Measurements from ENCODE around the gene SLC22A23.
A peak's percentile ranks its signal among the peaks of the same experiment; 100 is the strongest.

SLC22A23 gene

DNA sequence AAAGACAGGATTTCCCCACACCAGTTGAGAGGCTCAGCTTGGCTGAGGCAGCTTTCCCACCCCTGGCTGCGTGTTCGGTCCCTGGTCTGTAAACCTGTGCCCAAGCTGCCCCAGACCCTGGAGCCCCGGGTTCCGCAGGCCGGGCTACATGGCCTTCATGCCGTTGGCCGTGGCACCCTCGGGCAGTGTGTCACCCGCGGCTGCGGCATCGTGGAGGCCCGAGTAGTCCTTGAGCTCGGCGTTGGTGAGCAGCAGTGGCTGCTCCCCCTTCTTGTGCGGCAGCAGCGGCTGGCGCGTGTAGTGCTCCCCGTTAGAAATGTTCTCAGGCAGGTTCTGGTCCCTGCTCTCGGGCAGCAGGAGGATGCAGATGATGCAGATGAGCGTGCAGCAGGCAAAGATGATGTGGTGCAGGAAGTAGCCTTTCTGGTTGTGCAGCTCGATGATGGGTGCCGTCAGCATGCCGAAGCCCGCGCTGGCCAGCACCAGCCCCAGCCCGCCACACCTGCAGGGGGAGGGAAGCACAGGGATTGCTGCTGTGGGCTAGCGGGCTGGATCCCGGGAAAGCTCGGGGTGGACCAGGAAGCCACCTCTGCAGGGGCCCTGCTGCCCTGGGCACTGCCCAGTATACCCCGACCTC, 183.8 kb downstream of the SLC22A23 start:
- DNase-seq (ENCODE audit: low read depth, low spot score) = no peak
- Histone ChIP-seq H3K36me3 (ENCODE audit: insufficient read depth, insufficient read length, low read length) (peaks cover 60% of the 10 kb centered on the region), H3K4me3 (ENCODE audit: insufficient read length, low read depth) (no peak overlapping the region), H3K9ac (ENCODE audit: insufficient read length, low read depth) (peak overlapping the region; percentile 21), H3K9me3 (ENCODE audit: insufficient read depth, low read length) (no peaks in the 10 kb centered on the region), H3K27me3 (ENCODE audit: insufficient read depth, insufficient read length) (no peaks in the 10 kb centered on the region), H3K4me1 (ENCODE audit: insufficient read depth, insufficient read length) (peaks cover 7% of the 10 kb centered on the region)
- TF ChIP-seq ZNF274 (IDR thresholded peaks at IDR 0.05; ENCODE audit: low read depth, low read length) (no peak), SUZ12 (IDR thresholded peaks at IDR 0.05; ENCODE audit: extremely low read depth, insufficient read depth, insufficient read length) (no peak), YY1 (IDR thresholded peaks at IDR 0.05; ENCODE audit: insufficient read depth, insufficient read length) (no peak)

DNA sequence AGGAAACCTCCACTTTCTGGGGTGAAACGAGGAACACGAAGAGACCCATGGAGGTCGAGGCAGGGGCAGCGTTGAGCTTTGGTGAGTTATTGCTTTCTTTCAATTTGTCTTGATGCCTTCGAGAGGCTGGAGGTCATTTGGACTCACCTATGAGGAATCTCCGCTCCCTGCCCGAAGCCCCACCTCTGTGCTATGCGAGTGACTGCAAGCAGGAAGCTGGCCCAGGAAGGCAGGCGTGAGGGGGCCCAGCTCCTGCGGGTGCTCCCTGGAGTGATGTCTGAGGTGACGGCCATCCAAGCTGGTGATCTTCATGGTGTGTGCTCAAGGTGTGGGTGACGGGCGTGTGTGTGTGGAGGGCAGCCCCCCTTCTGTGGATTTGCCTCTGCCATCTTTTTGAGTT, 185.1 kb downstream of the SLC22A23 start:
- H3K4me3 ChIP-seq (ENCODE audit: insufficient read length, low read depth) = no peak overlapping the region
- DNase-seq (ENCODE audit: low read depth, low spot score) = no peak
- peaks cover 5% of the 10 kb centered on the region for H3K4me1 ChIP-seq (ENCODE audit: insufficient read depth, insufficient read length)
- H3K9ac ChIP-seq (ENCODE audit: insufficient read length, low read depth) = no peak overlapping the region
- no peaks in the 10 kb centered on the region for H3K27me3 ChIP-seq (ENCODE audit: insufficient read depth, insufficient read length)
- H3K36me3 ChIP-seq (ENCODE audit: insufficient read depth, insufficient read length, low read length) = peaks cover 63% of the 10 kb centered on the region
- TF ChIP-seq ZNF274 (IDR thresholded peaks at IDR 0.05; ENCODE audit: low read depth, low read length) (no peak), YY1 (IDR thresholded peaks at IDR 0.05; ENCODE audit: insufficient read depth, insufficient read length) (no peak), SUZ12 (IDR thresholded peaks at IDR 0.05; ENCODE audit: extremely low read depth, insufficient read depth, insufficient read length) (no peak)
- no peaks in the 10 kb centered on the region for H3K9me3 ChIP-seq (ENCODE audit: insufficient read depth, low read length)

DNA sequence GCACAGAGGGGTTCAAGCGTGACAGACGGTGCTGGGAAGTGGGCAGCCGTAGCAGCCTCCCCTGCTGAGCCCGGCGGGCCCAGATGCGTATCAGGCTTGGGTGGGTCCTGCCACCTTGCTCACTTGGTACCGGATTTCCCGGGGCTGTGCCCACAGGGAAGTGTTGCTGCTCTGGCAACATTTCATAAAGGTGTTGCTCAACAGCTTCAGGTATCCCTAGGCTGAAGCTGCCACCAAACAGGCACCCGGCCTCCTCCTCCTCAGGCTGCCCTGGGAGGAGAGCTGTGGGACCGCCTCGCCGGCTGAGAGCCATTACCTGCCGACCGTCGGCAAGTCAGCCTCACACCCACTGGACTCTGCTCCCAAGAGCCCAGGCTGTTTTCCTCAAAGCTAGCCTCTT, 186.6 kb downstream of the SLC22A23 start:
- DNase-seq (ENCODE audit: low read depth, low spot score) = no peak
- Histone ChIP-seq H3K4me3 (ENCODE audit: insufficient read length, low read depth) (no peak overlapping the region), H3K27me3 (ENCODE audit: insufficient read depth, insufficient read length) (no peaks in the 10 kb centered on the region), H3K4me1 (ENCODE audit: insufficient read depth, insufficient read length) (peaks cover 5% of the 10 kb centered on the region), H3K9me3 (ENCODE audit: insufficient read depth, low read length) (no peaks in the 10 kb centered on the region), H3K36me3 (ENCODE audit: insufficient read depth, insufficient read length, low read length) (peaks cover 75% of the 10 kb centered on the region), H3K9ac (ENCODE audit: insufficient read length, low read depth) (no peak overlapping the region)
- TF ChIP-seq SUZ12 (IDR thresholded peaks at IDR 0.05; ENCODE audit: extremely low read depth, insufficient read depth, insufficient read length) (no peak), YY1 (IDR thresholded peaks at IDR 0.05; ENCODE audit: insufficient read depth, insufficient read length) (no peak), ZNF274 (IDR thresholded peaks at IDR 0.05; ENCODE audit: low read depth, low read length) (no peak)

DNA sequence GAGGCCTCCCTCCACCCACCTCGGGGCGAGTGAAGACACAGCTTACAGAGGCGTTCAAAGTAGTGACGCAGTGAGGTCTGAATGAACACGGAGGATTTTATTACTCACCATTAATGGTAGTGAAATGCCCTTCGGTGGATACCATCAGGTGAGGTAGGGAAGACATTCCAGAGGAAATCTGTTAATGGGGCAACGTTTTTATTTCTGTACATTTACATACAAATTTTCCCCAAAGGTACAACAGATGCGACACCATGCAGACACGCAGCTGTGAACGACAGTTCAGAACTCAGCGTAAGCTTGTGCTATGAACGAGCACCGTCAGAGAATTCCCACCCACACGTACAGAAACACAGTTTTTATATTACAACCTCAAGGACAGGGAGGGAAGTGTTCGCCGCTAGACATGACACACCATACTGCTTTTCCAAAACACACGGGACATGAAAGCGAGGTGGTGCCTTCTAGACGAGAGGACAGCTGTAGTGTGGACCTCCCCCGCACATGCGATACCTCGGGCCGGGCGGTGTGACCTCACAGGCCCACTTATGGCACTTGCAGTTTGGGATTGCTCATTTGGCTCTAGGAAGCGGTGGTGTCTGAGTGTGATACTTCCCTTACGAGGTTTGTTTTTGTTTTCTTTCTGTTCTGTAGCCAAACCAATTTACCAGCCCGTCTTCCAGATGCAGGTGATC, 187.4 kb downstream of the SLC22A23 start:
- H3K9me3 ChIP-seq (ENCODE audit: insufficient read depth, low read length) = no peaks in the 10 kb centered on the region
- H3K36me3 ChIP-seq (ENCODE audit: insufficient read depth, insufficient read length, low read length) = peaks cover 79% of the 10 kb centered on the region
- H3K4me3 ChIP-seq (ENCODE audit: insufficient read length, low read depth) = no peak overlapping the region
- DNase-seq (ENCODE audit: low read depth, low spot score) = no peak
- peaks cover 5% of the 10 kb centered on the region for H3K4me1 ChIP-seq (ENCODE audit: insufficient read depth, insufficient read length)
- H3K9ac ChIP-seq (ENCODE audit: insufficient read length, low read depth) = no peak overlapping the region
- H3K27me3 ChIP-seq (ENCODE audit: insufficient read depth, insufficient read length) = no peaks in the 10 kb centered on the region
- TF ChIP-seq SUZ12 (IDR thresholded peaks at IDR 0.05; ENCODE audit: extremely low read depth, insufficient read depth, insufficient read length) (no peak), YY1 (IDR thresholded peaks at IDR 0.05; ENCODE audit: insufficient read depth, insufficient read length) (no peak), ZNF274 (IDR thresholded peaks at IDR 0.05; ENCODE audit: low read depth, low read length) (no peak)

DNA sequence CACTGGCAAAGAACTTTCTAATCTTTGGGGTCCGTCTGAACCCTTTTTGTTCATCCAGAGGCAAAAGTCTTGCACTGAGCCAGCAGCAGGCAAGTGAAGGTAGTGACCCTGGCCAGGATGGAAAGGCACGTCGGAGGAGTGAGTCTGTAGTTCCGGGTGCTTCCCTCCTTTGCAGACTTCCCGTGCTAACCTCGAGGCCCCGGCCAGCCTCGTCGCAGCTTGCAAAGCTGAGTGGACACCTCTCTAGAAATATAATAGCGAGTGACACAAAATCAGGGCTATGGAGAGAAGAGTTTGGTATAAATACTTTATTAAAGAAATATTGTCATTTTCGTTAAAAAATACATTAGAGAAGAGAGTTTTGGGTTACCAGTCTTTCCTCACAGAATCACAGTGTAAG, 188.2 kb downstream of the SLC22A23 start:
- DNase-seq (ENCODE audit: low read depth, low spot score) = no peak
- Histone ChIP-seq H3K9ac (ENCODE audit: insufficient read length, low read depth) (no peak overlapping the region), H3K9me3 (ENCODE audit: insufficient read depth, low read length) (no peaks in the 10 kb centered on the region), H3K4me1 (ENCODE audit: insufficient read depth, insufficient read length) (peaks cover 5% of the 10 kb centered on the region), H3K4me3 (ENCODE audit: insufficient read length, low read depth) (no peak overlapping the region), H3K36me3 (ENCODE audit: insufficient read depth, insufficient read length, low read length) (peaks cover 83% of the 10 kb centered on the region), H3K27me3 (ENCODE audit: insufficient read depth, insufficient read length) (no peaks in the 10 kb centered on the region)
- TF ChIP-seq YY1 (IDR thresholded peaks at IDR 0.05; ENCODE audit: insufficient read depth, insufficient read length) (no peak), ZNF274 (IDR thresholded peaks at IDR 0.05; ENCODE audit: low read depth, low read length) (no peak), SUZ12 (IDR thresholded peaks at IDR 0.05; ENCODE audit: extremely low read depth, insufficient read depth, insufficient read length) (no peak)

DNA sequence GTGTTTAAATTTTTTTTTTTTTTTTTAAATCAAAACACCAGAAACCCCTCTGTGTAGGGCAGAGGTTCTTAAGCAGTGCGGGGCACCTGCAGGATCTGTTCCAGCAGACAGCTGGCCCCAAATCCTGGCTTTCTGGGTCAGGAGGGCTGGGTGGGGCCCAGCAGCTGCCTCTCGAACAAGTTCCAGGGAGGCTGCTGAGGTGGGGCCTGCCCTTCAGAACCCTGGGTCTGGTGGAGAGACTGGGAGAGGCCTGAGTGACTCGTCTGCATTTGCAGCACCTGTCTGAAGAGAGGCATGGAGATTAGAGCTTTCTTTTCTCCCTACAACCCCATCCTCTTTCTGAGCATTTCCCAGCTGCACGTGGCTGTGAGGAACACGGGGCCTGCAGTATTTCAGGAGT, 189.7 kb downstream of the SLC22A23 start:
- Histone ChIP-seq H3K4me3 (ENCODE audit: insufficient read length, low read depth) (no peak overlapping the region), H3K9ac (ENCODE audit: insufficient read length, low read depth) (no peak overlapping the region), H3K36me3 (ENCODE audit: insufficient read depth, insufficient read length, low read length) (peaks cover 81% of the 10 kb centered on the region), H3K9me3 (ENCODE audit: insufficient read depth, low read length) (no peaks in the 10 kb centered on the region), H3K27me3 (ENCODE audit: insufficient read depth, insufficient read length) (no peaks in the 10 kb centered on the region), H3K4me1 (ENCODE audit: insufficient read depth, insufficient read length) (peaks cover 5% of the 10 kb centered on the region)
- DNase-seq (ENCODE audit: low read depth, low spot score) = no peak
- TF ChIP-seq YY1 (IDR thresholded peaks at IDR 0.05; ENCODE audit: insufficient read depth, insufficient read length) (no peak), SUZ12 (IDR thresholded peaks at IDR 0.05; ENCODE audit: extremely low read depth, insufficient read depth, insufficient read length) (no peak), ZNF274 (IDR thresholded peaks at IDR 0.05; ENCODE audit: low read depth, low read length) (no peak)

DNA sequence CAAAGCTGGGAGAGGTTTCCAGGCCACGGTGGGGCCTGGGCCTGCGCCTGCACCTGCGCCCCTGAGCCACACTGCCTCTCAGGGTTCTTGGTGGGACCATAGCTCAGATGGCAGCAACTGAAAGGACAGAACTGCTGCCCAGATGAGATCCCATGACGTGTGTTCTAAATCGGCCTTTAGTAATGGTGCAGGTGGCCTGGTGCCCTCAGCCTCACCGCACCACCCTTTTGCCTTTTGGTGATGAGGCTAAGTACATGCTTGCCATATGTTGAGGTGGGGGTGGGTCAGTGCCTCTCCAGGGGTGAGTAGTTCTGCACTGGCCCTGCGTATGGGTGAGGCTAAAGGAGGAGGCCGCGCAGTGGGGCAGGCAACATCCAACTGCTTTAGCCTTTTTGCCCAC, 190.7 kb downstream of the SLC22A23 start:
- Histone ChIP-seq H3K36me3 (ENCODE audit: insufficient read depth, insufficient read length, low read length) (peaks cover 81% of the 10 kb centered on the region), H3K4me3 (ENCODE audit: insufficient read length, low read depth) (no peak overlapping the region), H3K9ac (ENCODE audit: insufficient read length, low read depth) (no peak overlapping the region), H3K9me3 (ENCODE audit: insufficient read depth, low read length) (no peaks in the 10 kb centered on the region), H3K4me1 (ENCODE audit: insufficient read depth, insufficient read length) (peaks cover 4% of the 10 kb centered on the region), H3K27me3 (ENCODE audit: insufficient read depth, insufficient read length) (no peaks in the 10 kb centered on the region)
- TF ChIP-seq ZNF274 (IDR thresholded peaks at IDR 0.05; ENCODE audit: low read depth, low read length) = no peak
- no peak for TF ChIP-seq SUZ12 (IDR thresholded peaks at IDR 0.05; ENCODE audit: extremely low read depth, insufficient read depth, insufficient read length)
- TF ChIP-seq YY1 (IDR thresholded peaks at IDR 0.05; ENCODE audit: insufficient read depth, insufficient read length) = no peak
- no peak for DNase-seq (ENCODE audit: low read depth, low spot score)
